WTC11 (cell line): ENCODE data around the gene NLRC5.

Experiments used
- ATF3 ChIP-seq: sonication (generic); formaldehyde crosslinking; conservative IDR thresholded peaks from 2 replicates; pipeline ENCODE4 v1.8.1; 2022; ENCODE audit warnings: mild to moderate bottlenecking, missing genetic modification reagents
- CREB1 ChIP-seq: sonication (generic); formaldehyde crosslinking; IDR thresholded peaks from 2 replicates; pipeline ENCODE4 v1.8.0; 2023; ENCODE audit warnings: mild to moderate bottlenecking, missing genetic modification reagents
- CTCF ChIP-seq: fragments of 200-600 bp; IDR thresholded peaks from 2 replicates; pipeline ENCODE4 v1.8.0; 2022; ENCODE audit warnings: antibody characterized with exemption
- ETV6 ChIP-seq: sonication (generic); formaldehyde crosslinking; IDR thresholded peaks from 2 replicates; pipeline ENCODE4 v1.8.1; 2022; ENCODE audit warnings: mild to moderate bottlenecking, missing genetic modification reagents
- NFE2L1 ChIP-seq: sonication (generic); formaldehyde crosslinking; IDR thresholded peaks from 2 replicates; pipeline ENCODE4 v1.8.1; 2023; ENCODE audit warnings: missing genetic modification reagents
- NFYB ChIP-seq: sonication (generic); formaldehyde crosslinking; conservative IDR thresholded peaks from 2 replicates; pipeline ENCODE4 v1.8.0; 2022; ENCODE audit warnings: low read depth, missing genetic modification reagents
- SP1 ChIP-seq: sonication (generic); formaldehyde crosslinking; conservative IDR thresholded peaks from 2 replicates; pipeline ENCODE4 v1.8.1; 2022; ENCODE audit warnings: missing genetic modification reagents
- ZBTB43 ChIP-seq: sonication (generic); formaldehyde crosslinking; IDR thresholded peaks from 2 replicates; pipeline ENCODE4 v1.8.1; 2023; ENCODE audit warnings: mild to moderate bottlenecking, missing genetic modification reagents
- ZNF671 ChIP-seq: fragments of 250-450 bp; sonication (Bioruptor Pico); IDR thresholded peaks from 2 replicates; pipeline ENCODE4 v1.8.0; 2021; ENCODE audit warnings: mild to moderate bottlenecking

GRCh38 chr16:57098188-57098841, 109.0 kb downstream of the NLRC5 start:
- TF ChIP-seq CTCF (no peak), NFE2L1 (CRISPR knock-in tag) (no peak), ZBTB43 (CRISPR knock-in tag) (no peak), ATF3 (CRISPR knock-in tag) (no peak), ETV6 (CRISPR knock-in tag) (no peak), NFYB (CRISPR knock-in tag) (no peak), ZNF671 (CRISPR knock-in tag) (no peak), CREB1 (CRISPR knock-in tag) (no peak), SP1 (CRISPR knock-in tag) (no peak)
